ENCODE results near the gene NLK. TPM values are rescaled to one million over a fixed set of nuclear protein-coding genes. Genes with fewer than 3 reads are reported as not detected.

NLK gene
- total and polyA plus RNA-seq, 10 of the 15 experiments (the other 5 are each of a cell fraction or from before 2014, with no cell fraction given): 5.0 to 22.9 (median 15.0) TPM

DNA sequence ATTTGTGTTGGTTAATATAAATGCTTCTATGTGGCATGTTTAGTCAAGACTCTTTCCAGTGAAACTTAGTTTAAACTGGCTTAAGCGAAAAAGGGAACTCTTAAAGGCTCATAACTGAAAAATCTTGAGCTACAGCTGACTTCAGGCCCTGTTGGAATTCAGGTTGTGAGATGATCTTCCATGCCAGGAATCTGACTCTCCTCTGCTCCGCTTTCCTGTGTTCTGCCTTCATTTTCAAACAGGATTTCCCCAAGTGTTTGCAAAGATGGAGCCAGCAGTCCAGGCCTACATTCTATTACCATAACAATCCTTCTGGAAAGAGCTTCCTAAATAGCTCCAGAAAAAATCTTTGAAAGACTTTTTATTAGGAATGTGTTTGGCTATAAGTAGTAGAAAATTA lies 134.9 kb downstream of the NLK start:
- H3K4me3 ChIP-seq: no peak overlapping the region
- H3K4me1 ChIP-seq (ENCODE audit: control insufficient read depth, insufficient read depth, low read length): no peaks in the 10 kb centered on the region
- H3K9ac ChIP-seq (ENCODE audit: control insufficient read depth, insufficient read depth, low read length): no peak overlapping the region
- DNase-seq (ENCODE audit: low read depth, low spot score) (no peak), FAIRE-seq (no peak), ATAC-seq (no peak)
- no peaks in the 10 kb centered on the region for H4K20me1 ChIP-seq (ENCODE audit: control insufficient read depth, insufficient read depth)
- CTCF ChIA-PET: interaction anchor here (0.8 kb wide), 1 partner anchor 10 kb away, joined by 3 read pairs; no protein-coding TSS in a partner anchor
- WGBS (ENCODE audit: insufficient coverage, insufficient replicate concordance, low lambda C conversion rate, missing lambda C conversion rate): 100% methylated on average over 2 of the region's 2 CpGs
- no peak overlapping the region for H3K27ac ChIP-seq (ENCODE audit: control insufficient read depth, insufficient read depth)
- POLR2A ChIA-PET: interaction anchor here (0.6 kb wide), 1 partner anchor 9 kb away, joined by 3 read pairs; no protein-coding TSS in a partner anchor
- BruUV-seq (replicated peaks): no TSS peak
- H2AFZ ChIP-seq (ENCODE audit: control insufficient read depth, low read depth, low read length): no peak overlapping the region
- peaks cover 0 to 4% of the 10 kb centered on the region in 2 experiments; a peak in 1 of 4 replicates for H3K36me3 ChIP-seq (ENCODE audit: control insufficient read depth in 2 of 2, insufficient read depth in 2 of 2, low read length in 1 of 2)
- no peaks in the 10 kb centered on the region for H3K79me2 ChIP-seq (ENCODE audit: control insufficient read depth, insufficient read depth, low read length)
- in situ Hi-C loops (cut with MboI) (no loop called here), intact Hi-C loops (cut with micrococcal nuclease; ENCODE audit: unreplicated experiment) (no loop called here)
- no peaks in the 10 kb centered on the region for H3K27me3 ChIP-seq (replicated peaks in 1 of 2; ENCODE audit: control insufficient read depth in 2 of 2, insufficient read depth in 2 of 2, low read length in 1 of 2)
- SMC1A ChIA-PET (ENCODE audit: uncharacterized antibody, unreplicated experiment): interaction anchor here (0.7 to 3.1 kb wide), 3 partner anchors 10 to 72 kb away, joined by 3 to 15 read pairs (median 3); no protein-coding TSS in a partner anchor
- no peak for TF ChIP-seq MYB (IDR thresholded peaks at IDR 0.05; ENCODE audit: borderline replicate concordance, low read depth, low read length)
- TF ChIP-seq, protein P1, sequence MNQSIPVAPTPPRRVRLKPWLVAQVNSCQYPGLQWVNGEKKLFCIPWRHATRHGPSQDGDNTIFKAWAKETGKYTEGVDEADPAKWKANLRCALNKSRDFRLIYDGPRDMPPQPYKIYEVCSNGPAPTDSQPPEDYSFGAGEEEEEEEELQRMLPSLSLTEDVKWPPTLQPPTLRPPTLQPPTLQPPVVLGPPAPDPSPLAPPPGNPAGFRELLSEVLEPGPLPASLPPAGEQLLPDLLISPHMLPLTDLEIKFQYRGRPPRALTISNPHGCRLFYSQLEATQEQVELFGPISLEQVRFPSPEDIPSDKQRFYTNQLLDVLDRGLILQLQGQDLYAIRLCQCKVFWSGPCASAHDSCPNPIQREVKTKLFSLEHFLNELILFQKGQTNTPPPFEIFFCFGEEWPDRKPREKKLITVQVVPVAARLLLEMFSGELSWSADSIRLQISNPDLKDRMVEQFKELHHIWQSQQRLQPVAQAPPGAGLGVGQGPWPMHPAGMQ (IDR thresholded peaks at IDR 0.05; ENCODE audit: borderline replicate concordance): no peak
- TF ChIP-seq, protein P2, sequence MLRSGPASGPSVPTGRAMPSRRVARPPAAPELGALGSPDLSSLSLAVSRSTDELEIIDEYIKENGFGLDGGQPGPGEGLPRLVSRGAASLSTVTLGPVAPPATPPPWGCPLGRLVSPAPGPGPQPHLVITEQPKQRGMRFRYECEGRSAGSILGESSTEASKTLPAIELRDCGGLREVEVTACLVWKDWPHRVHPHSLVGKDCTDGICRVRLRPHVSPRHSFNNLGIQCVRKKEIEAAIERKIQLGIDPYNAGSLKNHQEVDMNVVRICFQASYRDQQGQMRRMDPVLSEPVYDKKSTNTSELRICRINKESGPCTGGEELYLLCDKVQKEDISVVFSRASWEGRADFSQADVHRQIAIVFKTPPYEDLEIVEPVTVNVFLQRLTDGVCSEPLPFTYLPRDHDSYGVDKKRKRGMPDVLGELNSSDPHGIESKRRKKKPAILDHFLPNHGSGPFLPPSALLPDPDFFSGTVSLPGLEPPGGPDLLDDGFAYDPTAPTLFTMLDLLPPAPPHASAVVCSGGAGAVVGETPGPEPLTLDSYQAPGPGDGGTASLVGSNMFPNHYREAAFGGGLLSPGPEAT (IDR thresholded peaks at IDR 0.05; ENCODE audit: low read depth): no peak
- no peak for TF ChIP-seq SMAD1 (IDR thresholded peaks at IDR 0.05; ENCODE audit: low read depth, partially characterized antibody)
- no peak for TF ChIP-seq TCF7 (IDR thresholded peaks at IDR 0.05; ENCODE audit: borderline replicate concordance)
- TF ChIP-seq, protein P3, sequence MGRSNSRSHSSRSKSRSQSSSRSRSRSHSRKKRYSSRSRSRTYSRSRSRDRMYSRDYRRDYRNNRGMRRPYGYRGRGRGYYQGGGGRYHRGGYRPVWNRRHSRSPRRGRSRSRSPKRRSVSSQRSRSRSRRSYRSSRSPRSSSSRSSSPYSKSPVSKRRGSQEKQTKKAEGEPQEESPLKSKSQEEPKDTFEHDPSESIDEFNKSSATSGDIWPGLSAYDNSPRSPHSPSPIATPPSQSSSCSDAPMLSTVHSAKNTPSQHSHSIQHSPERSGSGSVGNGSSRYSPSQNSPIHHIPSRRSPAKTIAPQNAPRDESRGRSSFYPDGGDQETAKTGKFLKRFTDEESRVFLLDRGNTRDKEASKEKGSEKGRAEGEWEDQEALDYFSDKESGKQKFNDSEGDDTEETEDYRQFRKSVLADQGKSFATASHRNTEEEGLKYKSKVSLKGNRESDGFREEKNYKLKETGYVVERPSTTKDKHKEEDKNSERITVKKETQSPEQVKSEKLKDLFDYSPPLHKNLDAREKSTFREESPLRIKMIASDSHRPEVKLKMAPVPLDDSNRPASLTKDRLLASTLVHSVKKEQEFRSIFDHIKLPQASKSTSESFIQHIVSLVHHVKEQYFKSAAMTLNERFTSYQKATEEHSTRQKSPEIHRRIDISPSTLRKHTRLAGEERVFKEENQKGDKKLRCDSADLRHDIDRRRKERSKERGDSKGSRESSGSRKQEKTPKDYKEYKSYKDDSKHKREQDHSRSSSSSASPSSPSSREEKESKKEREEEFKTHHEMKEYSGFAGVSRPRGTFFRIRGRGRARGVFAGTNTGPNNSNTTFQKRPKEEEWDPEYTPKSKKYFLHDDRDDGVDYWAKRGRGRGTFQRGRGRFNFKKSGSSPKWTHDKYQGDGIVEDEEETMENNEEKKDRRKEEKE (IDR thresholded peaks at IDR 0.05): no peak
- no peak for TF ChIP-seq CREB1 (IDR thresholded peaks at IDR 0.05; ENCODE audit: low read depth)
- TF ChIP-seq RAD21 (IDR thresholded peaks at IDR 0.05; ENCODE audit: insufficient read depth, low read depth, low read length): no peak
- TF ChIP-seq TCF12 (IDR thresholded peaks at IDR 0.05; ENCODE audit: low read depth, low read length): no peak
- TF ChIP-seq, protein P4, sequence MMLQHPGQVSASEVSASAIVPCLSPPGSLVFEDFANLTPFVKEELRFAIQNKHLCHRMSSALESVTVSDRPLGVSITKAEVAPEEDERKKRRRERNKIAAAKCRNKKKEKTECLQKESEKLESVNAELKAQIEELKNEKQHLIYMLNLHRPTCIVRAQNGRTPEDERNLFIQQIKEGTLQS (IDR thresholded peaks at IDR 0.05; ENCODE audit: borderline replicate concordance, extremely low read depth, low read depth, low read length): no peak
- TF ChIP-seq HDAC6 (IDR thresholded peaks at IDR 0.05; ENCODE audit: unreplicated experiment): no peak
- no peak for TF ChIP-seq ZNF24 (IDR thresholded peaks at IDR 0.05)
- TF ChIP-seq, protein P5, sequence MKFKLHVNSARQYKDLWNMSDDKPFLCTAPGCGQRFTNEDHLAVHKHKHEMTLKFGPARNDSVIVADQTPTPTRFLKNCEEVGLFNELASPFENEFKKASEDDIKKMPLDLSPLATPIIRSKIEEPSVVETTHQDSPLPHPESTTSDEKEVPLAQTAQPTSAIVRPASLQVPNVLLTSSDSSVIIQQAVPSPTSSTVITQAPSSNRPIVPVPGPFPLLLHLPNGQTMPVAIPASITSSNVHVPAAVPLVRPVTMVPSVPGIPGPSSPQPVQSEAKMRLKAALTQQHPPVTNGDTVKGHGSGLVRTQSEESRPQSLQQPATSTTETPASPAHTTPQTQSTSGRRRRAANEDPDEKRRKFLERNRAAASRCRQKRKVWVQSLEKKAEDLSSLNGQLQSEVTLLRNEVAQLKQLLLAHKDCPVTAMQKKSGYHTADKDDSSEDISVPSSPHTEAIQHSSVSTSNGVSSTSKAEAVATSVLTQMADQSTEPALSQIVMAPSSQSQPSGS (IDR thresholded peaks at IDR 0.05; ENCODE audit: low read length): no peak
- TF ChIP-seq ZNF622 (IDR thresholded peaks at IDR 0.05): no peak
- RAD21 ChIA-PET (ENCODE audit: unreplicated experiment): no interaction called here
- H3K9me3 ChIP-seq (replicated peaks; ENCODE audit: control insufficient read depth, insufficient read depth, low read length): no peaks in the 10 kb centered on the region
- H3K4me2 ChIP-seq (ENCODE audit: control insufficient read depth, insufficient read depth): no peak overlapping the region

Data from GM12878 (cell line).